ENCODE results near the gene ZNF750. TPM values are rescaled to one million over a fixed set of nuclear protein-coding genes. Genes with fewer than 3 reads are reported as not detected.

Gene ZNF750
- total RNA-seq, 2 experiments from 2014 or later: not detected

- DNase-seq (no peak), ATAC-seq (no peak)
- H3K27me3 Mint-ChIP-seq: no peaks in the 10 kb centered on the region
- H3K9me3 Mint-ChIP-seq (ENCODE audit: low read depth): peaks cover 4% of the 10 kb centered on the region
- CTCF ChIA-PET: no interaction called here
- H3K36me3 Mint-ChIP-seq: peaks cover 19% of the 10 kb centered on the region
- no peak overlapping the region for H3K27ac Mint-ChIP-seq
- no peak overlapping the region for H3K4me3 Mint-ChIP-seq
- no peaks in the 10 kb centered on the region for H3K4me1 Mint-ChIP-seq
Measured at GRCh38 chr17:82831041-82831817, 8.6 kb downstream of the ZNF750 start.

DNA sequence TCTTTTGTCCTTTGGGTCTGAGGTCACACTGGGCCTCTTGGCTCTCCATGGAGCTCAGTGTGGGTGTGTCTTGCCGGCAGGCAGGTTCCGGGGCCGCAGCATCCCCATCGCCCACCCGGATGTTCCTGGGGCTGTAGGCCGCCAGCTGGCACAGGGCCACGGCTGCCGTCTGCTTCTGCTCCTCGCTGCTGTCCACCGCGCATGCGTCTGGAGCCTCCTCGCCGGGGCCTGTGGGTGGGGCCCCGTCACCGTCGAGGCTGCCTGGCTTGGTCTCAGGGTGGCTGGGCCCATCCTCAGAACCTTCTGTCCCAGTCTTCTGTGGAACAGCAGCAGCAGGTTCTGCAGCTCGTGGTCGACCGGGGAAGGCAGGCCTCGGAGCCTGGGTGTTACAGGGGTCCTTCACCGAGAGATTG is 9.6 kb downstream of the ZNF750 start:
- Mint-ChIP-seq H3K4me1 (no peaks in the 10 kb centered on the region), H3K4me3 (no peak overlapping the region), H3K9me3 (ENCODE audit: low read depth) (peaks cover 4% of the 10 kb centered on the region), H3K27ac (no peak overlapping the region), H3K27me3 (no peaks in the 10 kb centered on the region), H3K36me3 (peaks cover 19% of the 10 kb centered on the region)
- no peak for DNase-seq
- CTCF ChIA-PET: interaction anchor here (1.4 kb wide), 1 partner anchor 41 kb away, joined by 3 read pairs; no protein-coding TSS in a partner anchor
- no peak for ATAC-seq

GRCh38 chr17:82828875-82829487 is 10.8 kb downstream of the ZNF750 start:
- CTCF ChIA-PET: interaction anchor here (1.4 kb wide), 1 partner anchor 42 kb away, joined by 3 read pairs; no protein-coding TSS in a partner anchor
- Mint-ChIP-seq H3K27ac (no peak overlapping the region), H3K9me3 (ENCODE audit: low read depth) (peaks cover 4% of the 10 kb centered on the region), H3K36me3 (peaks cover 19% of the 10 kb centered on the region), H3K4me1 (no peaks in the 10 kb centered on the region), H3K27me3 (no peaks in the 10 kb centered on the region), H3K4me3 (no peak overlapping the region)
- DNase-seq: no peak
- ATAC-seq: no peak

- CTCF ChIA-PET: no interaction called here
Measured at GRCh38 chr17:82826956-82827355, 12.9 kb downstream of the ZNF750 start.

DNA sequence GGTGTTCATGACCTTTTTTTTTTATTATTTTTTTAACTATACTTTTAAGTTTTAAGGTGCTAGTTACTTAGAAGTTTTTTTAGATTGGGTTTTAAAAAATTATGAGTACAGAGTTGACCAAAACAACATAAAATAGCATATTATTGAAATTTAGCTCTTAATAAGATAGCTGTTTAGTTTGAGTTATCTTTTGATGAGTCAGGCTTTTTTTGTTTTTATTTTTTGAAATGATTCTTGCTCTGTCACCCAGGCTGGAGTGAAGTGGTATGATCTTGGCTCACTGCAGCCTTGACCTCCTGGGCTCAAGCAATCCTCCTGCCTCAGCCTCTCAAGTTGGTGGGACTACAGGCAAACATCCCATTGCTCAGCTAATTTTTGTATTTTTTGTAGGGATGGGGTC is 13.6 kb downstream of the ZNF750 start:
- Mint-ChIP-seq H3K4me3 (no peak overlapping the region), H3K27ac (no peak overlapping the region), H3K9me3 (ENCODE audit: low read depth) (peaks cover 4% of the 10 kb centered on the region), H3K4me1 (no peaks in the 10 kb centered on the region), H3K27me3 (no peaks in the 10 kb centered on the region), H3K36me3 (peaks cover 24% of the 10 kb centered on the region)
- DNase-seq (no peak), ATAC-seq (no peak)
- CTCF ChIA-PET: interaction anchor here (1.7 kb wide), 1 partner anchor 11 kb away, joined by 3 read pairs; no protein-coding TSS in a partner anchor

More at GRCh38 chr17:82826956-82827355, 12.9 kb downstream of the ZNF750 start:
- Mint-ChIP-seq H3K27ac (no peak overlapping the region), H3K4me3 (no peak overlapping the region), H3K4me1 (no peaks in the 10 kb centered on the region), H3K9me3 (ENCODE audit: low read depth) (peaks cover 4% of the 10 kb centered on the region), H3K27me3 (no peaks in the 10 kb centered on the region), H3K36me3 (peaks cover 22% of the 10 kb centered on the region)
- DNase-seq (no peak), ATAC-seq (no peak)

GRCh38 chr17:82825540-82826124 is 14.2 kb downstream of the ZNF750 start:
- DNase-seq (no peak), ATAC-seq (no peak)
- no peak overlapping the region for H3K4me3 Mint-ChIP-seq
- H3K27ac Mint-ChIP-seq: no peak overlapping the region
- no peaks in the 10 kb centered on the region for H3K27me3 Mint-ChIP-seq
- H3K9me3 Mint-ChIP-seq (ENCODE audit: low read depth): peaks cover 5% of the 10 kb centered on the region
- peaks cover 28% of the 10 kb centered on the region for H3K36me3 Mint-ChIP-seq
- no peaks in the 10 kb centered on the region for H3K4me1 Mint-ChIP-seq
- CTCF ChIA-PET: interaction anchor here (1.7 kb wide), 1 partner anchor 11 kb away, joined by 3 read pairs; no protein-coding TSS in a partner anchor

DNA sequence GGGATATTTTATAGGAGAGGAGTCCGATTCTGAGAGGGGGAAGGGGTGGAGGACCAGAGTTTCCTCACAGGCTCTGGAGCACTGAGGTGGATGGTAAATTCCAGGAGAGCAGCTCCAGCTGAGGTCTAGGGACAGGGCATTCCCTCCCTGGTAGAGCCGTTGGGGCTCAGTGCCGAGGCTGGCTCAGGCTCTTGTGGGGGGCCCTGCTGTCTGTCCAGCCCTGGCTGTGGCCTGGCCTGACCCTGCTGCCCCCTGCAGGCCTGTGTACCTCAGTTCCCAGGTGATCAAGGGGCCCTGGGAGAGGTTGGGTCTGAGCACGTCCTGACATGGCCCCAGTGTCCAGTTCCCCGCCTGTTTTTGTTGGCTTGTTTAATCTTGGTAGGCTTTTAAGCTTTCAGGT is 16.8 kb downstream of the ZNF750 start:
- peaks cover 8% of the 10 kb centered on the region for H3K9me3 Mint-ChIP-seq (ENCODE audit: low read depth)
- no peak for ATAC-seq
- no peak for DNase-seq

DNA sequence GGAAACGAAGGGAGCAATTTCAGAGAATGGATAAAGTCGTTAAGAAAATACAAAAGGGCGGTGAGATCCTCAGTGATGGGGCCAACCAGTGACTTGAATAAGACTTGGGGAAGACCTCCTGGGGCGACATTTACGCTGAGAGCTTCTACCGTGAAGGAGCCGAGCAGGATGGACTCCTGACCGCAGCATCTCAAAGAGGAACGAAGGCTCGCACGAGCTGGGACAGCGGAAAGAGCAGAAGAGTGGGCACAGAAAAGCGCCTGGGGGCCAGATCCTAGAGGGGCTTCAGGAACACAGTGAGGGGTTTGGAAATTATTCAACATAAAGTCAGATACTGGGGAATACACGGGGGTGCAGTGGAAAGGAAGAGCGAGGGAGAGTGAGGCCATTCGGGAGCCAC is 17.5 kb downstream of the ZNF750 start:
- CTCF ChIA-PET: no interaction called here
- peaks cover 8% of the 10 kb centered on the region for H3K9me3 Mint-ChIP-seq (ENCODE audit: low read depth)
- H3K4me3 Mint-ChIP-seq: no peak overlapping the region
- no peaks in the 10 kb centered on the region for H3K27me3 Mint-ChIP-seq
- H3K27ac Mint-ChIP-seq: no peak overlapping the region
- ATAC-seq (no peak), DNase-seq (no peak)
- H3K36me3 Mint-ChIP-seq: peaks cover 37% of the 10 kb centered on the region
- H3K4me1 Mint-ChIP-seq: no peaks in the 10 kb centered on the region

More for the DNA sequence above, 16.8 kb downstream of the ZNF750 start:
- no peaks in the 10 kb centered on the region for H3K27me3 Mint-ChIP-seq
- no peaks in the 10 kb centered on the region for H3K4me1 Mint-ChIP-seq
- CTCF ChIA-PET: no interaction called here
- H3K27ac Mint-ChIP-seq: no peak overlapping the region
- H3K36me3 Mint-ChIP-seq: peaks cover 38% of the 10 kb centered on the region
- no peak overlapping the region for H3K4me3 Mint-ChIP-seq

DNA sequence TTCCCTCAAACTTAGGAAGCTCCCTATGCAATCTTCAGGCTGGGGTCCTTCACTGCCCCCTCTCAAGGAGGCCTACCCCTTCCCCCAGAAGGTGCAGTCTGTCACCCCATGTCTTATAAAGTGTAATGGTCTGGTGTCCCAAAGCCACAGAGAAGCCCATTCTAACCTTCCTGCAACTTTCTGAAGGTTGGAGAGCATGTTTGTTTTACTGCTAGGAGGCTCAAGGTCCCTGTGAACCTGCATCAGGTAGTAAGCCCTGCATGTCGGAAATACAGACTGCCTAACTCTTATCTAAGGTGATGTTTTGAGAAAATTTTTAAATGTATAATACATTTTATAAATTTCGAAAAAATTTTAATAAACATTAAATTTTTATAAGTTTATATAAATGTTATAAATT is 18.3 kb downstream of the ZNF750 start:
- Mint-ChIP-seq H3K36me3 (peaks cover 38% of the 10 kb centered on the region), H3K9me3 (ENCODE audit: low read depth) (peaks cover 8% of the 10 kb centered on the region), H3K4me3 (no peak overlapping the region), H3K4me1 (no peaks in the 10 kb centered on the region), H3K27me3 (no peaks in the 10 kb centered on the region), H3K27ac (no peak overlapping the region)
- no peak for ATAC-seq
- no peak for DNase-seq
- CTCF ChIA-PET: interaction anchor here (1.3 kb wide), 1 partner anchor 32 kb away, joined by 3 read pairs; no protein-coding TSS in a partner anchor

- no peaks in the 10 kb centered on the region for H3K27me3 Mint-ChIP-seq
- H3K36me3 Mint-ChIP-seq: peaks cover 43% of the 10 kb centered on the region
- H3K4me1 Mint-ChIP-seq: peaks cover 7% of the 10 kb centered on the region
- no peak overlapping the region for H3K27ac Mint-ChIP-seq
- ATAC-seq (no peak), DNase-seq (no peak)
- CTCF ChIA-PET: interaction anchor here (1.3 kb wide), 1 partner anchor 33 kb away, joined by 3 read pairs; no protein-coding TSS in a partner anchor
- peaks cover 8% of the 10 kb centered on the region for H3K9me3 Mint-ChIP-seq (ENCODE audit: low read depth)
- no peak overlapping the region for H3K4me3 Mint-ChIP-seq
Measured at GRCh38 chr17:82820278-82821251, 19.3 kb downstream of the ZNF750 start.

DNA sequence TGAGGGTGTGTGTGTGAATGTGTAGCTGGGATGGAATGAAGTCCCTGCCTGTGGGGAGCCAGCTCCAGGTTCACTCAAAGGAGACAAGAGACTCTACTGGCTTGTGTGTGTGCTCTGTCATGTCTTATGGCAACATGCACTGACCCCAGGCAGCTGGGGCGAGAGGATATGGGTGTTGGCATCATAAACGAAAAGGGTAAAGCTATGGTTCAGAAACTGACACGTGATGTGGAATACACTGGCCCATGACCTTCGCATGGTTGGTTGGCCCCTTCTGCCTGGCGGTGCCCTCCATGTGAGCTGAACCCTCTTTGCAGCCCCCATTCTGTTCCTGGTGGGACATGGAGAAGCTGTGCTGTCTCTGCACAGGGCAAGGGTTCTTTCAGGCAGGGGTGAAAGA is 21.9 kb downstream of the ZNF750 start:
- Mint-ChIP-seq H3K36me3 (peaks cover 41% of the 10 kb centered on the region), H3K27ac (no peak overlapping the region), H3K4me1 (peaks cover 11% of the 10 kb centered on the region), H3K27me3 (no peaks in the 10 kb centered on the region), H3K4me3 (no peak overlapping the region), H3K9me3 (ENCODE audit: low read depth) (peaks cover 8% of the 10 kb centered on the region)
- DNase-seq (no peak), ATAC-seq (no peak)
- CTCF ChIA-PET: interaction anchor here (1.5 kb wide), 1 partner anchor 97 kb away, joined by 4 read pairs; no protein-coding TSS in a partner anchor

DNA sequence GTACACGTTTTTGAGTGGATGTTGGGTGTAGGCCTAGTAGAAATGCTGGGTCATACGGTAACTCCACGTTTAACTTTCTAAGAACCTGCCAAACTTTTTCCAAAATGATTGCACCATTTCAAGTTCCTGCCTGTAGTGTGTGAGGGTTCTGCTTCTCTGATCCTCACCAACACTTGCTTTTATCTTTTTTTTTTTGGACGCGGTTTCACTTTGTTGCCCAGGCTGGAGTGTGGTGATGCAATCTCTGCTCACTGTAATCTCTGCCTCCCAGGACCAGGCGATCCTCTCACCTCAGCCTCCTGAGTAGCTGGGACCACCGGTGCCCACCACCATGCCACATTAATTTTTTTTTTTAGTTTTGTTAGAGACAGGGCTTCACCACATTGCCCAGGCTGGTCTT is 23.5 kb downstream of the ZNF750 start:
- ATAC-seq: no peak
- CTCF ChIA-PET: interaction anchor here (1.5 kb wide), 1 partner anchor 98 kb away, joined by 4 read pairs; no protein-coding TSS in a partner anchor
- Mint-ChIP-seq H3K27me3 (no peaks in the 10 kb centered on the region), H3K27ac (no peak overlapping the region), H3K36me3 (peaks cover 39% of the 10 kb centered on the region), H3K4me3 (no peak overlapping the region), H3K4me1 (peaks cover 11% of the 10 kb centered on the region), H3K9me3 (ENCODE audit: low read depth) (peaks cover 8% of the 10 kb centered on the region)
- DNase-seq: no peak
